LNCAP (cell line): ENCODE data around the gene SMYD3.

ENCODE experiments used
- CTCF ChIP-seq: fragments of 450-650 bp; IDR thresholded peaks from 2 replicates; pipeline ENCODE4 v1.5.1; 2017; ENCODE audit warnings: mild to moderate bottlenecking

The SMYD3 gene

GRCh38 chr1:246081138-246081702 lies 425.9 kb downstream of the SMYD3 start:
- TF ChIP-seq CTCF = no peak

GRCh38 chr1:246080031-246080430 lies 427.0 kb downstream of the SMYD3 start:
- no peak for TF ChIP-seq CTCF

- TF ChIP-seq CTCF = no peak
These were observed 428.2 kb downstream of the SMYD3 start for GRCh38 chr1:246078888-246079252.

- TF ChIP-seq CTCF = no peak
These were observed 428.8 kb downstream of the SMYD3 start for GRCh38 chr1:246078126-246078887.

GRCh38 chr1:246077476-246077875 lies 429.6 kb downstream of the SMYD3 start:
- no peak for TF ChIP-seq CTCF

GRCh38 chr1:246074421-246074820 lies 432.7 kb downstream of the SMYD3 start:
- TF ChIP-seq CTCF = no peak

- no peak for TF ChIP-seq CTCF
These were observed 434.6 kb downstream of the SMYD3 start for GRCh38 chr1:246072456-246072955.
